ENCODE measurements around the gene SORL1-AS1.
"Not testable (repeated sequence)": the region's sequence is repeated elsewhere in the genome, so short reads cannot be mapped to it uniquely, and the experiment has no call there.

Gene SORL1-AS1

GRCh38 chr11:121414141-121414913 is 38.4 kb downstream of the SORL1-AS1 start:
- H3K4me1 ChIP-seq (ENCODE audit: control insufficient read depth, insufficient read depth, low read length) = peaks cover 4% of the 10 kb centered on the region
- no peak overlapping the region for H3K4me3 ChIP-seq (ENCODE audit: low read length)
- no peak overlapping the region for H3K27ac ChIP-seq (ENCODE audit: low read length)
- no peaks in the 10 kb centered on the region for H3K36me3 ChIP-seq (ENCODE audit: control insufficient read depth, insufficient read depth, low read length)
- H3K9me3 ChIP-seq (ENCODE audit: control insufficient read depth, low read depth, low read length) = no peaks in the 10 kb centered on the region
- no peaks in the 10 kb centered on the region for H3K27me3 ChIP-seq (ENCODE audit: control insufficient read depth, insufficient read depth, low read length)
- no CpG with 5 or more reads among the region's 2 CpGs for WGBS (ENCODE audit: insufficient coverage, low lambda C conversion rate)
- DNase-seq = no peak

GRCh38 chr11:121412711-121413415 is 39.9 kb downstream of the SORL1-AS1 start:
- Histone ChIP-seq H3K27me3 (ENCODE audit: control insufficient read depth, insufficient read depth, low read length) (no peaks in the 10 kb centered on the region), H3K27ac (ENCODE audit: low read length) (no peak overlapping the region), H3K36me3 (ENCODE audit: control insufficient read depth, insufficient read depth, low read length) (no peaks in the 10 kb centered on the region), H3K9me3 (ENCODE audit: control insufficient read depth, low read depth, low read length) (no peaks in the 10 kb centered on the region), H3K4me1 (ENCODE audit: control insufficient read depth, insufficient read depth, low read length) (peaks cover 8% of the 10 kb centered on the region), H3K4me3 (ENCODE audit: low read length) (no peak overlapping the region)
- no peak for DNase-seq
- no CpG with 5 or more reads among the region's 4 CpGs for WGBS (ENCODE audit: insufficient coverage, low lambda C conversion rate)

- DNase-seq = peak in 1 of 2 donors; percentile 66
- peaks cover 8% of the 10 kb centered on the region for H3K4me1 ChIP-seq (ENCODE audit: control insufficient read depth, insufficient read depth, low read length)
- no peaks in the 10 kb centered on the region for H3K36me3 ChIP-seq (ENCODE audit: control insufficient read depth, insufficient read depth, low read length)
- H3K27ac ChIP-seq (ENCODE audit: low read length) = no peak overlapping the region
- WGBS (ENCODE audit: insufficient coverage, low lambda C conversion rate) = no CpG with 5 or more reads among the region's 4 CpGs
- H3K27me3 ChIP-seq (ENCODE audit: control insufficient read depth, insufficient read depth, low read length) = no peaks in the 10 kb centered on the region
- H3K4me3 ChIP-seq (ENCODE audit: low read length) = no peak overlapping the region
- no peaks in the 10 kb centered on the region for H3K9me3 ChIP-seq (ENCODE audit: control insufficient read depth, low read depth, low read length)
These were observed 40.7 kb downstream of the SORL1-AS1 start for GRCh38 chr11:121412000-121412587.

- H3K4me1 ChIP-seq (ENCODE audit: control insufficient read depth, insufficient read depth, low read length); DNase-seq; H3K36me3 ChIP-seq (ENCODE audit: control insufficient read depth, insufficient read depth, low read length); H3K9me3 ChIP-seq (ENCODE audit: control insufficient read depth, low read depth, low read length); H3K4me3 ChIP-seq (ENCODE audit: low read length); H3K27me3 ChIP-seq (ENCODE audit: control insufficient read depth, insufficient read depth, low read length); H3K27ac ChIP-seq (ENCODE audit: low read length): not testable (repeated sequence)
These were observed 41.4 kb downstream of the SORL1-AS1 start for GRCh38 chr11:121411330-121411729.

GRCh38 chr11:121410041-121410440 is 42.7 kb downstream of the SORL1-AS1 start:
- H3K4me3 ChIP-seq (ENCODE audit: low read length); DNase-seq; H3K4me1 ChIP-seq (ENCODE audit: control insufficient read depth, insufficient read depth, low read length); H3K27me3 ChIP-seq (ENCODE audit: control insufficient read depth, insufficient read depth, low read length); H3K27ac ChIP-seq (ENCODE audit: low read length); H3K36me3 ChIP-seq (ENCODE audit: control insufficient read depth, insufficient read depth, low read length); H3K9me3 ChIP-seq (ENCODE audit: control insufficient read depth, low read depth, low read length): not testable (repeated sequence)
- 100% methylated on average over 2 of the region's 2 CpGs for WGBS (ENCODE audit: insufficient coverage, low lambda C conversion rate)

- Histone ChIP-seq H3K4me3 (ENCODE audit: low read length) (no peak overlapping the region), H3K4me1 (ENCODE audit: control insufficient read depth, insufficient read depth, low read length) (peaks cover 8% of the 10 kb centered on the region), H3K27ac (ENCODE audit: low read length) (peak overlapping the region; percentile 37), H3K36me3 (ENCODE audit: control insufficient read depth, insufficient read depth, low read length) (no peaks in the 10 kb centered on the region), H3K9me3 (ENCODE audit: control insufficient read depth, low read depth, low read length) (no peaks in the 10 kb centered on the region), H3K27me3 (ENCODE audit: control insufficient read depth, insufficient read depth, low read length) (no peaks in the 10 kb centered on the region)
- peak; percentile 48 to 73 for DNase-seq
- WGBS (ENCODE audit: insufficient coverage, low lambda C conversion rate) = no CpG with 5 or more reads among the region's 2 CpGs
These were observed 43.9 kb downstream of the SORL1-AS1 start for GRCh38 chr11:121408830-121409229.

GRCh38 chr11:121406291-121406690 is 46.5 kb downstream of the SORL1-AS1 start:
- Histone ChIP-seq H3K36me3 (ENCODE audit: control insufficient read depth, insufficient read depth, low read length) (no peaks in the 10 kb centered on the region), H3K27me3 (ENCODE audit: control insufficient read depth, insufficient read depth, low read length) (no peaks in the 10 kb centered on the region), H3K9me3 (ENCODE audit: control insufficient read depth, low read depth, low read length) (peaks cover 3% of the 10 kb centered on the region), H3K4me1 (ENCODE audit: control insufficient read depth, insufficient read depth, low read length) (peaks cover 4% of the 10 kb centered on the region), H3K4me3 (ENCODE audit: low read length) (no peak overlapping the region), H3K27ac (ENCODE audit: low read length) (no peak overlapping the region)
- DNase-seq = no peak
- no CpG with 5 or more reads among the region's 2 CpGs for WGBS (ENCODE audit: insufficient coverage, low lambda C conversion rate)

- Histone ChIP-seq H3K36me3 (ENCODE audit: control insufficient read depth, insufficient read depth, low read length) (no peaks in the 10 kb centered on the region), H3K27ac (ENCODE audit: low read length) (no peak overlapping the region), H3K9me3 (ENCODE audit: control insufficient read depth, low read depth, low read length) (peaks cover 3% of the 10 kb centered on the region), H3K27me3 (ENCODE audit: control insufficient read depth, insufficient read depth, low read length) (no peaks in the 10 kb centered on the region), H3K4me3 (ENCODE audit: low read length) (no peak overlapping the region), H3K4me1 (ENCODE audit: control insufficient read depth, insufficient read depth, low read length) (peaks cover 4% of the 10 kb centered on the region)
- 90% methylated on average over 1 of the region's 1 CpG for WGBS (ENCODE audit: insufficient coverage, low lambda C conversion rate)
- no peak for DNase-seq
These were observed 47.1 kb downstream of the SORL1-AS1 start for GRCh38 chr11:121405646-121406045.

GRCh38 chr11:121394785-121395184 is 58.0 kb downstream of the SORL1-AS1 start:
- Histone ChIP-seq H3K9me3 (ENCODE audit: control insufficient read depth, low read depth, low read length) (peaks cover 4% of the 10 kb centered on the region), H3K4me1 (ENCODE audit: control insufficient read depth, insufficient read depth, low read length) (peaks cover 25% of the 10 kb centered on the region), H3K27me3 (ENCODE audit: control insufficient read depth, insufficient read depth, low read length) (no peaks in the 10 kb centered on the region), H3K36me3 (ENCODE audit: control insufficient read depth, insufficient read depth, low read length) (no peaks in the 10 kb centered on the region), H3K27ac (ENCODE audit: low read length) (no peak overlapping the region), H3K4me3 (ENCODE audit: low read length) (no peak overlapping the region)
- DNase-seq = no peak
- WGBS (ENCODE audit: insufficient coverage, low lambda C conversion rate) = 100% methylated on average over 1 of the region's 4 CpGs

- no peak overlapping the region for H3K27ac ChIP-seq (ENCODE audit: low read length)
- peak in 1 of 2 donors; percentile 36 for DNase-seq
- no CpG with 5 or more reads among the region's 4 CpGs for WGBS (ENCODE audit: insufficient coverage, low lambda C conversion rate)
These were observed 58.9 kb downstream of the SORL1-AS1 start for GRCh38 chr11:121393855-121394254.

More at GRCh38 chr11:121393855-121394254, 58.9 kb downstream of the SORL1-AS1 start:
- peaks cover 4% of the 10 kb centered on the region for H3K9me3 ChIP-seq (ENCODE audit: control insufficient read depth, low read depth, low read length)
- peaks cover 25% of the 10 kb centered on the region for H3K4me1 ChIP-seq (ENCODE audit: control insufficient read depth, insufficient read depth, low read length)
- H3K4me3 ChIP-seq (ENCODE audit: low read length) = no peak overlapping the region
- no peaks in the 10 kb centered on the region for H3K27me3 ChIP-seq (ENCODE audit: control insufficient read depth, insufficient read depth, low read length)
- H3K36me3 ChIP-seq (ENCODE audit: control insufficient read depth, insufficient read depth, low read length) = no peaks in the 10 kb centered on the region
